Trophoblast cell (in vitro differentiated cells and primary cell): ENCODE results near the gene MORN1.
A peak's percentile ranks its signal among the peaks of the same experiment; 100 is the strongest.

Experiments used
- DNase-seq, 2 donors: peaks; one replicate each; pipeline ENCODE4 v3.0.0-alpha.2; 2016
- H2AFZ ChIP-seq: 2 replicates; pipeline ENCODE4 v1.6.1; 2013; ENCODE audit warnings: low read length, moderate library complexity, mild to moderate bottlenecking; ENCODE audit not compliant: insufficient read depth, poor library complexity
- H2AK5ac ChIP-seq: 2 replicates; pipeline ENCODE4 v1.6.1; 2013; ENCODE audit warnings: mild to moderate bottlenecking, low read length
- H2BK120ac ChIP-seq: 2 replicates; pipeline ENCODE4 v1.6.1; 2013; ENCODE audit warnings: low read length, mild to moderate bottlenecking, moderate library complexity; ENCODE audit not compliant: insufficient read depth, poor library complexity
- H2BK12ac ChIP-seq: 2 replicates; pipeline ENCODE4 v1.6.1; 2013; ENCODE audit warnings: mild to moderate bottlenecking, low read length, moderate library complexity
- H2BK5ac ChIP-seq: 2 replicates; pipeline ENCODE4 v1.6.1; 2013; ENCODE audit warnings: low read length, low read depth, moderate library complexity, mild to moderate bottlenecking; ENCODE audit not compliant: poor library complexity
- H3K14ac ChIP-seq: 2 replicates; pipeline ENCODE4 v1.6.1; 2013; ENCODE audit warnings: mild to moderate bottlenecking, low read length
- H3K18ac ChIP-seq: 2 replicates; pipeline ENCODE4 v1.6.1; 2013; ENCODE audit warnings: mild to moderate bottlenecking, low read length
- H3K23ac ChIP-seq: 2 replicates; pipeline ENCODE4 v1.6.1; 2013; ENCODE audit warnings: low read length
- H3K27ac ChIP-seq: 2 replicates; pipeline ENCODE4 v1.5.1; 2013; ENCODE audit warnings: low read depth, mild to moderate bottlenecking, inconsistent platforms, low read length, moderate library complexity
- H3K27me3 ChIP-seq: 2 replicates; pipeline ENCODE4 v1.6.1; 2013; ENCODE audit warnings: inconsistent platforms, mild to moderate bottlenecking, low read length, moderate library complexity; ENCODE audit not compliant: insufficient read depth
- H3K36me3 ChIP-seq, 2 experiments: 1 replicate in 1 of 2; 2 replicates in 1 of 2; pipeline ENCODE4 v1.6.1; 2013; ENCODE audit warnings: low read length in 2 of 2, mild to moderate bottlenecking in 2 of 2, moderate library complexity in 1 of 2; ENCODE audit not compliant: insufficient read depth in 2 of 2, control insufficient read depth in 1 of 2
- H3K4ac ChIP-seq: 2 replicates; pipeline ENCODE4 v1.6.1; 2013; ENCODE audit warnings: low read depth, mild to moderate bottlenecking, low read length, moderate library complexity
- H3K4me1 ChIP-seq, 2 experiments: 1 replicate in 1 of 2; 2 replicates in 1 of 2; pipeline ENCODE4 v1.6.1; 2013; ENCODE audit warnings: low read length in 2 of 2, mild to moderate bottlenecking in 2 of 2, moderate library complexity in 1 of 2; ENCODE audit not compliant: insufficient read depth in 2 of 2, control insufficient read depth in 1 of 2
- H3K4me2 ChIP-seq: 2 replicates; pipeline ENCODE4 v1.6.1; 2013; ENCODE audit warnings: inconsistent platforms, mild to moderate bottlenecking, low read length, moderate library complexity
- H3K4me3 ChIP-seq: 2 replicates; pipeline ENCODE4 v1.5.1; 2013; ENCODE audit warnings: mild to moderate bottlenecking, low read depth, low read length, inconsistent platforms
- H3K79me1 ChIP-seq: one replicate; pipeline ENCODE4 v1.6.1; 2013; ENCODE audit warnings: low read length
- H3K79me2 ChIP-seq: 2 replicates; pipeline ENCODE4 v1.6.1; 2013; ENCODE audit warnings: low read length, mild to moderate bottlenecking; ENCODE audit not compliant: control insufficient read depth, insufficient read depth, poor library complexity
- H3K9ac ChIP-seq: 2 replicates; pipeline ENCODE4 v1.6.1; 2013; ENCODE audit warnings: mild to moderate bottlenecking, low read length
- H3K9me3 ChIP-seq: 2 replicates; pipeline ENCODE4 v1.6.1; 2013; ENCODE audit warnings: low read depth, mild to moderate bottlenecking, control low read depth, inconsistent platforms, low read length; ENCODE audit not compliant: insufficient read depth
- H4K12ac ChIP-seq: 2 replicates; pipeline ENCODE4 v1.6.1; 2013; ENCODE audit warnings: low read depth, mild to moderate bottlenecking, low read length, moderate library complexity
- H4K8ac ChIP-seq: 2 replicates; pipeline ENCODE4 v1.6.1; 2013; ENCODE audit warnings: low read depth, mild to moderate bottlenecking, low read length, moderate library complexity
- H4K91ac ChIP-seq: one replicate; pipeline ENCODE4 v1.6.1; 2013; ENCODE audit warnings: low read depth, mild to moderate bottlenecking, low read length, moderate library complexity
- WGBS: extraction: QIAGEN DNeasy Blood & Tissue Kit; methylation state at CpG from one replicate; pipeline ENCODE4 v1.1.7; 2013; ENCODE audit warnings: missing lambda C conversion rate; ENCODE audit not compliant: insufficient read length, insufficient coverage; ENCODE audit errors: extremely low coverage; 5-methylcytosine and 5-hydroxymethylcytosine counted together

The MORN1 gene

GRCh38 chr1:2351723-2352122 is 39.6 kb downstream of the MORN1 start:
- H3K79me1 ChIP-seq: no peaks in the 10 kb centered on the region
- H2BK5ac ChIP-seq: no peak overlapping the region
- no peak overlapping the region for H2AFZ ChIP-seq
- no peak overlapping the region for H3K23ac ChIP-seq
- H3K18ac ChIP-seq: no peak overlapping the region
- H3K14ac ChIP-seq: no peak overlapping the region
- no peak overlapping the region for H4K91ac ChIP-seq
- H2BK120ac ChIP-seq: no peak overlapping the region
- H3K9ac ChIP-seq: no peak overlapping the region
- H2AK5ac ChIP-seq: no peak overlapping the region
- no peak overlapping the region for H3K4ac ChIP-seq
- H3K4me3 ChIP-seq: no peak overlapping the region
- H2BK12ac ChIP-seq: no peak overlapping the region
- no peak overlapping the region for H4K12ac ChIP-seq
- no peak overlapping the region for H4K8ac ChIP-seq
- H3K27me3 ChIP-seq: no peaks in the 10 kb centered on the region
- H3K27ac ChIP-seq: no peak overlapping the region
- no peak overlapping the region for H3K4me2 ChIP-seq
- H3K4me1 ChIP-seq: no peaks in the 10 kb centered on the region
- no peak for DNase-seq
- H3K9me3 ChIP-seq: no peaks in the 10 kb centered on the region
- no CpG with 5 or more reads among the region's 8 CpGs for WGBS
- no peaks in the 10 kb centered on the region for H3K79me2 ChIP-seq
- H3K36me3 ChIP-seq: no peaks in the 10 kb centered on the region

GRCh38 chr1:2350911-2351655 is 40.3 kb downstream of the MORN1 start:
- no peak overlapping the region for H3K18ac ChIP-seq
- no peaks in the 10 kb centered on the region for H3K9me3 ChIP-seq
- H3K27me3 ChIP-seq: no peaks in the 10 kb centered on the region
- no peaks in the 10 kb centered on the region for H3K36me3 ChIP-seq
- H3K4ac ChIP-seq: no peak overlapping the region
- H4K8ac ChIP-seq: no peak overlapping the region
- no peak overlapping the region for H4K12ac ChIP-seq
- no peak overlapping the region for H2BK12ac ChIP-seq
- H3K79me1 ChIP-seq: no peaks in the 10 kb centered on the region
- no peak overlapping the region for H2AFZ ChIP-seq
- no peak overlapping the region for H3K27ac ChIP-seq
- H2BK120ac ChIP-seq: no peak overlapping the region
- no peak overlapping the region for H3K4me2 ChIP-seq
- H3K14ac ChIP-seq: no peak overlapping the region
- no peak overlapping the region for H3K23ac ChIP-seq
- H3K4me3 ChIP-seq: no peak overlapping the region
- DNase-seq: no peak
- no peaks in the 10 kb centered on the region for H3K79me2 ChIP-seq
- no peaks in the 10 kb centered on the region for H3K4me1 ChIP-seq
- no CpG with 5 or more reads among the region's 31 CpGs for WGBS
- no peak overlapping the region for H2BK5ac ChIP-seq
- no peak overlapping the region for H4K91ac ChIP-seq
- peak overlapping the region; percentile 17 for H3K9ac ChIP-seq
- no peak overlapping the region for H2AK5ac ChIP-seq

- Histone ChIP-seq H3K4me2 (no peak overlapping the region), H4K12ac (no peak overlapping the region), H2BK12ac (no peak overlapping the region), H3K4me1 (no peaks in the 10 kb centered on the region), H3K18ac (no peak overlapping the region), H3K9ac (peak overlapping the region; percentile 17), H3K79me2 (no peaks in the 10 kb centered on the region), H4K8ac (no peak overlapping the region), H3K23ac (no peak overlapping the region), H3K14ac (no peak overlapping the region), H2BK120ac (no peak overlapping the region), H2AFZ (no peak overlapping the region), H3K4me3 (no peak overlapping the region), H3K36me3 (no peaks in the 10 kb centered on the region), H3K27me3 (no peaks in the 10 kb centered on the region), H3K4ac (no peak overlapping the region), H2AK5ac (no peak overlapping the region), H2BK5ac (no peak overlapping the region), H3K9me3 (peaks cover 2% of the 10 kb centered on the region), H4K91ac (no peak overlapping the region), H3K79me1 (no peaks in the 10 kb centered on the region), H3K27ac (no peak overlapping the region)
- WGBS: no CpG with 5 or more reads among the region's 10 CpGs
- DNase-seq: no peak
Observed at GRCh38 chr1:2350501-2350900, 40.9 kb downstream of the MORN1 start.

GRCh38 chr1:2349806-2350205 is 41.5 kb downstream of the MORN1 start:
- H3K79me1 ChIP-seq: no peaks in the 10 kb centered on the region
- no peak overlapping the region for H3K4me2 ChIP-seq
- peaks cover 5% of the 10 kb centered on the region for H3K9me3 ChIP-seq
- H3K27ac ChIP-seq: no peak overlapping the region
- no peak overlapping the region for H3K14ac ChIP-seq
- H4K91ac ChIP-seq: no peak overlapping the region
- no peak overlapping the region for H4K12ac ChIP-seq
- WGBS: no CpG with 5 or more reads among the region's 9 CpGs
- no peak overlapping the region for H2AK5ac ChIP-seq
- H3K36me3 ChIP-seq: no peaks in the 10 kb centered on the region
- no peak overlapping the region for H3K4me3 ChIP-seq
- no peak overlapping the region for H2BK120ac ChIP-seq
- no peak overlapping the region for H2BK12ac ChIP-seq
- H3K27me3 ChIP-seq: no peaks in the 10 kb centered on the region
- no peaks in the 10 kb centered on the region for H3K4me1 ChIP-seq
- no peak overlapping the region for H3K18ac ChIP-seq
- no peak overlapping the region for H3K4ac ChIP-seq
- no peak overlapping the region for H2AFZ ChIP-seq
- no peak overlapping the region for H2BK5ac ChIP-seq
- H3K79me2 ChIP-seq: no peaks in the 10 kb centered on the region
- DNase-seq: no peak
- H3K23ac ChIP-seq: no peak overlapping the region
- H4K8ac ChIP-seq: no peak overlapping the region
- no peak overlapping the region for H3K9ac ChIP-seq
